GM18858 (cell line): Measurements from ENCODE around the gene MBP.

ENCODE experiments used
- ATAC-seq: cut with Tn5 transposase; IDR thresholded peaks from one replicate; pipeline ENCODE4 v1.9.1; 2021; ENCODE audit not compliant: unreplicated experiment

Gene MBP

DNA sequence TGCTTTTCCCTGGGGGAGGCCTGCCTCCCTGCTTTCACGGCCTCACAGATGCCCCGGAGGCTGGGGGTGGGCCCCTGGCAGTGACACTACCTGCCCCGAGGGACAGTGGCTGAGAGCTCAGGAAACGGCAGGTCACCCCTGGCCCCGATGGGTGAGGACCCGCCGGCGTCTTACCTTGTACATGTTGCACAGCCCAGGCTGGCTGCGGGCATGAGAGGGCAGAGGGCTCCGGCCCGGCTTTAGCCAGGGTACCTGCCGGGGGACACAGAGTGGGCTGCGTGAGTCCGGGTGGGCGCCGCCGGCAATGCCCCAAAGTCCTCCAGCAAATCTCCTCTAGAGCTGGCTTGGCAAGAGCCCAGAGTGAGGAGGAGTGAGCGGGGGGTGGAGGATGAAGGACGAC lies 122.9 kb downstream of the MBP start:
- ATAC-seq, result no peak

DNA sequence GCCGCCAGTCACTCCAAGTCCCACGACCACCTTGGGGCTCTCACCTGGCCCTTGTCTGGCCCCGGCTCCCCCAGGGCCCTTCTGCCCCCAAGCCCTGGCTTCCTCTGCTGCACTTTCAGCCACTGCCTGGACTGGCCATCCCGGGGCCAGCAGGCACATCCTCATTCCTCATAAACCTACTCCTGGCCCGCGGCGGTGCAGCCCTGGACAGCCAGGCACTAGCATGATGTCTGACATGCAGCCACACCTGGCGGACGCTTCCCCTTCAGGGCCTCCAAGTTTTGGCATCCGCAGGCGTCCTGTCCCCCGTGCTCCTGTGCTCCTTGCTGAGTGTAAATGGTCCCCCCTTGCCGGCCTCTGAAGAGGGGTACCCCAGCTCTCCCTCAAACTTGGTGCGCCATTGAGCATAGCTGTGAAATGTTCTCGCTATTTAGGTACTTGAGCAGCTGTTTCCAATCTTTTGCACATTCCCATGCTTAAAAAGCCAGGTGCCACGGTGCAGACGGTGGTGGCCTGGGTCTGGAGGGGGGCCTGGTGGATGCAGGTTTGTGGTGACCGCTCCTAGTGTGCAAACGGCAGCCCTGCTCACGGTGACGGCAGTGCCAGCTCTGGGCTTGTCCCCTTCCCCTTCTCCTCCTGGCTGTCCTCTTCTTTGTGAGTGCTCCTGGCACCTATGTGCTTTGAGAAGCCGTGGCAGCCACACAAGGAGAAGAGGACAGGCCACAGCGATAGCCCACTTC lies 123.8 kb downstream of the MBP start:
- no peak for ATAC-seq

DNA sequence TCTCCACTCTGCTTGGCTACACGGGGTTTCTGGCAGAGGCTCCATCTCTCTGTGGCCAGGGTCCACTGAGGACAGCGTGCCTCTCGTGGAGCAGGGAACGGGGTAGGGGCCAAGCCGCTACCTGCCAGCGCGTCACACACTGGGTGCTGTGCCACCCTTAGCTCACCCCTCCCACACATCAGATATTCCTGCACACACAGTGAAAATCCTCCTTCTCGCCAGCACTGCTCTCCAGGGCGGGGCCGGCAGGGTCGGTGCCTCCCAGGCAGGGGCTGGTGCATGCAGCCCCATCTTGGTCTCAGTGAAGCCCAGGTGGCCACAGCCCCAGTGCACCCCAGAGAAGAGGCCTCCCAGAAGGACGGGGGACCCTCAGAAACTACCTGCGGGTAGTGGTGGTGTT lies 124.6 kb downstream of the MBP start:
- ATAC-seq, result no peak

DNA sequence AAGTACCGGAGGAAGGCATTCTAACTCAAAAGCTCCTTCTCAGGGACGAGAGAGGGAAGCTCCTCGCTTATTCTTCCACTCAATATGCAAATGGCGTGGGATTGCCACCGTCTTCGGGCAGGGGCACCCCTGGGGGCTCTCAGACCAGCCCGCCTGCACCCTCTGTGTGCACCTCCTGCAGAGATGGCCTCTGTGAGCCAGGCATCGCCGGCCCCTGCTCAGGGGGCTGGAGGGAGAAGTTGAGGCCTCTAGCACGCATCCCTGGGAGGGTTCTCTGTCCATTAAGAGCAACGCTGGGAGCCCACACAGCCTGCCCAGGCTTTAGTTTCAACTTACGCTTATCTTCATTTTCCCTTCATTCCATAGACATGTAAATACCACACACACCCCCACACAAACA lies 125.3 kb downstream of the MBP start:
- ATAC-seq, result no peak

DNA sequence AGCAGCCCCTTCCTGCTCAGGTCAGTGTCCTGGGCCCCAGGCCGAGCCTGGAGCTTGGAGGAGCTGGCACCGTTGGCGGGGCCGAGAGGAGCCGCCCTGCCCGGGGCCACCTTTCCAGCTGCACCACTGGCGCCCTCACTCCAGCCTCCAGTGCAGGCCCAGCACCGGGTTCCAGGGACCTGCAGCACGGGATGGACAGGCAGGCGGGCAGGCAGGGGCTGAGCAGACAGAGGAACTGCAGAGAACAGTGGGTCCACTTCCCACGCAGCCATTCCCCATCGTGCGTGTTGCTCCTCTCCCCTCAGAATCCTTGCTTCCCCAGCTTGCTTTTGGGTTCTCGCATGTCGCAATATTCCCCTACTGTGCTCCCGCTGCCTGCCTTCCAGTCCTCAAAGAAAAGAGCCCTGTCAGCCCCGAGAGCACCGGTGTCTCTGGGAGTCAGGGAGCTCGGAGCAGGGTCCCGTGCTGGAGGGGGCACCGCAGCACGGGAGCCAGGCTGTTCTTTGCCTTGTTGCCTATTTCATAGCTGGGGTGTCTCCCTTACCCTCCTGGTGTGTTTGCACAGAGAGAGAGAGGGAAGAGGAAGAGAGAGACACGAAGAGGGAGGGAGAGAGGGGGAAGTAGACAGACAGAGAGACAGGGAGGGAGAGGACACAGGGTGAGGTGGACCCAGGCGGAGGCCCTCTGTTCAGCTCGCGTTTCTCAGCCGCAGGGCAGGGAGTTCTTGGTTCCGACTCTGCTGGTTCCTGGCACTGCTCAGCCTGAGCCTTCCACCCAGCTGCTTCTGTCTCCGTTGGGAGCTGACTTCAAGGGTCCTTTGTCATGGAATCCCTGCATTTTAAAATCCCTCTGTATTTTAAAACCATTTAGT lies 126.0 kb downstream of the MBP start:
- ATAC-seq, result no peak

GRCh38 chr18:77005651-77006195 lies 126.9 kb downstream of the MBP start:
- ATAC-seq, result no peak

- ATAC-seq, result no peak
Observed at GRCh38 chr18:77004555-77005380, 127.8 kb downstream of the MBP start.

DNA sequence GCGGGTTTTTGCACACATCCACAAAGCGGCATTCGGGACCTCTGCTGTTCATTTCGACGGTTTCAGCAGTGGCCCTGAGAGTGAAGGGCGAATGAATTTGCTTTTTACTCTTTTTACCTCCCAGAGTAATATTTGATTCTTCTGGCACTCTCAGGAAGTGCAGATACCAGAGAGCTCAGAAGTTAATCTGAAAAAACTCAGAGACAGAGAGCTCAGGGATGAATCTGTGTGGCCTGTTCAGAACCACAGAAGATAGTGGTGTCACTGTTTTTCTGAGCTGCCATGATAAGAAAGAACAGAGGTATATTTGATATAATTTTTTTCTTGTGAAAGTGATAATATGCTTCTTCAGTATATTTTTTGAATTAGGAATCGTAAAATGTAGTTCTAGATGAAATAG lies 129.3 kb downstream of the MBP start:
- no peak for ATAC-seq

DNA sequence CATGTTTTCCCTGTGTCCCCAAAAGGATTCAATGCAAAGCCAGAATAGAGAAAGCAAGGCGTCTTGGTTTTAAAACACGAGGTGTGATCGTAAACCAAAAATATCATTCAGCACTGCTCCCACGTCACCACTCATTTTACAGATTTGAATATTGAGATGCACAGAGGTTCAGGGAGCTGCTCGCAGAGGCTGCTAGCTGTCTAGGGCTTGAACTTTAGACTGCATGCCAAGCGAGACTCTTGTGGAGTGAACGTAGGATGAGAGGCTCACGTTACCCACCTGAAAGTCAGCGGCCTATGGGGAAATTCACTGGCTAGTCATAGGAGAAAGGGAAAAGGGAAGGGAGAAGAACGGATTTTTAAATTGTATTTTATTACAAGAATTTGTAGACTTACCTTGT lies 130.1 kb downstream of the MBP start:
- no peak for ATAC-seq

- no peak for ATAC-seq
Observed at GRCh38 chr18:77001979-77002378, 130.6 kb downstream of the MBP start.

DNA sequence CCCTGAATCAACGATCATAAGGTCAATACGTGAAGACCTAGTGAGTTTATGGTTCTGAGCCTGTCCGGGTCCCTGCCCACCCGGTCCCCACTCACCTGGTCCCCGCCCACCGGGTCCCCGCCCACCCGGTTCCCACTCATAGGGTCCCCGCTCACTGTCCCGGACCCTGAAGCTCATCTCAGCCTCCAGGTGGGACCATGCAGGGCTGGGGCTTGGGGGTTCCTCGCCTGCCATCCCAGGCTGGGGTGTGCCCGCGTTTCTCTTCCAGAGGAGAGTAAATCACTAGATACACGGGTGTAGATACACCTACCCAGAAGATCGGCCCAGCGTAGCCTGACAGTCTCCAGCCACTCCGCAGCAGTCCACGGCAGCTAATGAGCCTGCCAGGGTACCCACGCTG lies 131.5 kb downstream of the MBP start:
- no peak for ATAC-seq

- ATAC-seq, result no peak
Observed at GRCh38 chr18:77000527-77000926, 132.1 kb downstream of the MBP start.

DNA sequence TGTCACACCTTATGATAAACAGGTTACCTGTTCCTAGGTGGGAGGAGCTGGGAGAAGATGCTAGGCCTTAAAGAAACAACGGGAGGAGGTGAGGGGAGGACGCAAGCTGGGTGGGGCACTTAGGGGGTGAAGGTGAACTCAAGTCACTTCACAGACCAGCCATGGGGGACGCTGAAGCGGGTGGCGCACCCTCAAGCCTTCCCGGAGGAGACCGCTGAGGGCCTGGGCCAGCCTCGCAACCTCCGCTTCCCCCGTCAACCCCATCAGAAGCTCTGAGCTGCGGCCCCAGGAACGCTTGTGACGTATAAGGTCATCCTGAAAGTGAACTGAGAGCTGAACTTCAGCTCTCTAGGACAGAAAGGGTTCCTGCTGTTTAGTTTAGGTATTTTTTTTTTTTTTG lies 133.5 kb downstream of the MBP start:
- no peak for ATAC-seq

DNA sequence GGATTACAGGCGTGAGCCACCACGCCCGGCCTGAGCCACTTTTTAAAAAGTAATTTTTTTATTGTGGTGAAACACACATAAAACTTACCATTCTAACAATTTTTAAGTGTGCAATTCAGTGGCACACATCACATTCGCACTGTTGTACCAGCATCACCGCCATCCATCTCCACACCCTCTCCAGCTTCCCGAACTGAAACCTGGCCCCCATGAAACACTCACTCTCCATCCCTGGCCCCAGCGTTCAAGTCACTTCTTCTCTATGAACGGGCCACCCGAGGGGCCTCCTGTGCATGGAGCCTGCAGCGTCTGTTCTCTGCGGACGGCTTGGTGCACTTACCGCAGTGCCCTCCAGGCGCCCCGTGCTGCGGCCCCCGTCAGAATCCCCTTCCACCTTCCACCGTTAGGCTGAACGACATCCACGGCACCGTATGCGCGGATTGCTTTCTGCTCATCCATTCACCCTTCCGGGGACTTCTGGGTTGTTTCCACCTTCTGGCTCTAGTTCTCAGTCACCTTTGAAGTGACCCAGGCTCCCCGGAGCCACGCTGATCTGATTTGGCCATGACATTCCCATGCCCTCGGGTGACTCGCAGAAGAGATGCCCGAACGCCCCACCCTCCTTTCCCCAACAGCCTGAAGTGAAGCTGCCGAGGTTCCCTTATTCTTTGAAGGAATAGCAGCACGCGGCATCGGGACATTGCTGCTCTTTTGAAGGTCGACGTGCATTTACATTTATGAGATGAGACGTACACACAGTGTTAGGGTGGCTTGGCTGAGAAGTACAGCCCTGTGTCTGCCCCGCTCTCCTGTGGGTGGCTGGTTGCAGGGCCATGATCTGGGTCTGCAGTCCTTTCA lies 134.4 kb downstream of the MBP start:
- no peak for ATAC-seq

- no peak for ATAC-seq
Observed at GRCh38 chr18:76996429-76996828, 136.2 kb downstream of the MBP start.

GRCh38 chr18:76995896-76996295 lies 136.7 kb downstream of the MBP start:
- no peak for ATAC-seq

DNA sequence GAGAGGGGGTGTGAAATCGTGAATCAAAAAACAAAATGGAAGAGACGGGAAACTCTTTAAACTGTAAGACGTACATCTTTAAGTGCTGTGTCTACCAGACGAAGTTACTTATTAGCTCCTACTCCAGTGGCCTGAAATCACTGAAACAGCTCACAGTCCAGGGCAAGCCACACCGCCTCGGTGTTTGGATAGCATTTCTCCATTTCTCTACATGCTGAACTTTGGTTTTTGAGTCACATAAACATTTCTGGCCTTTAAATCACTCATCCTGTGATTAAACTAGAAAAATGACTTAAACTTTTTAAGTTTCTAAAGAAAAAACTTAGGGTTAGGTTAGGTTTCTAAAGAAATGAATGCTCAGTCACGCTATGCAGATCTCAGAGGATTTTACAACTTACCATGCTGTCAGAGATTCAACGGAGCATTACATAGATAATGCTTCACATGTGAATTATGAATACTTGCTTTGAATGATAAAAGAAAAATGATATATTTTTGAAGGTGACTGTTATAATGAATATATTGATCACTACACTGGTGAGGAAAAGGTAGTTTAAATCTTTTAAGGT lies 138.4 kb downstream of the MBP start:
- no peak for ATAC-seq

DNA sequence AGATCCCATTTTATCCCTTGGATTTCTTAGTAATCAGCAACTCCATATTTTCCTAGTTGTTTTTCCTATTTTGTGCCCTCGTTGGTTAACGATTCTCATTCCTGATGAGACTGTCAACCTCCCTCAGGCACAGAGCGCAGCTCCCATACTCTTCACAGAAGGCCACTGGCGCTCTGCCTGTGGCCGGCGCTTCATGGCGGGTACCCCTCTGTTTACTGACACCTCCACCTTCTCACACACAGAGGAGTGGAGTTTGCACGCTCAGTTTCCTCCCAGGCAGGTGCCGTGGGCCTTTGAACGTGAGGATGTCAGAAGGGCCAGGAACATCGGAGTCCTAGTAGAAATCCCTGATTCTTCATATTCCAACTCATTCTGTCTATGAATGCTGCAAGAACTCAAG lies 139.0 kb downstream of the MBP start:
- no peak for ATAC-seq

DNA sequence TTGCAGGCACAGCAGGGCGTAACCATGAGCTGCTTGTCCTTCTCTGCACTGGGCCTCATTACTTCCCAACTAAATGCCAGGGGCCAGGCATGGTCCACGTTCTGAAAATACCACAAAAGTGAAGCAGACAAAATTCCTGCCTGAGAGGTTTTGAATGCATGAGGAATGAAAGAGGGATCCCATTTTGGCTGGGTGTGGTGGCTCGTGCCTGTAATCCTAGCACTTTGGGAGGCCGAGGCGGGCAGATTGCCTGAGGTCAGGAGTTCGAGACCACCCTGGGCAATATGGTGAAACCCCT lies 139.5 kb downstream of the MBP start:
- ATAC-seq, result no peak
